ENCODE data around the gene UQCC2. TPM values are rescaled to one million over a fixed set of nuclear protein-coding genes. Genes with fewer than 3 reads are reported as not detected.

Gene UQCC2
- total RNA-seq, 2 experiments from 2014 or later, result 141 to 147 TPM

DNA sequence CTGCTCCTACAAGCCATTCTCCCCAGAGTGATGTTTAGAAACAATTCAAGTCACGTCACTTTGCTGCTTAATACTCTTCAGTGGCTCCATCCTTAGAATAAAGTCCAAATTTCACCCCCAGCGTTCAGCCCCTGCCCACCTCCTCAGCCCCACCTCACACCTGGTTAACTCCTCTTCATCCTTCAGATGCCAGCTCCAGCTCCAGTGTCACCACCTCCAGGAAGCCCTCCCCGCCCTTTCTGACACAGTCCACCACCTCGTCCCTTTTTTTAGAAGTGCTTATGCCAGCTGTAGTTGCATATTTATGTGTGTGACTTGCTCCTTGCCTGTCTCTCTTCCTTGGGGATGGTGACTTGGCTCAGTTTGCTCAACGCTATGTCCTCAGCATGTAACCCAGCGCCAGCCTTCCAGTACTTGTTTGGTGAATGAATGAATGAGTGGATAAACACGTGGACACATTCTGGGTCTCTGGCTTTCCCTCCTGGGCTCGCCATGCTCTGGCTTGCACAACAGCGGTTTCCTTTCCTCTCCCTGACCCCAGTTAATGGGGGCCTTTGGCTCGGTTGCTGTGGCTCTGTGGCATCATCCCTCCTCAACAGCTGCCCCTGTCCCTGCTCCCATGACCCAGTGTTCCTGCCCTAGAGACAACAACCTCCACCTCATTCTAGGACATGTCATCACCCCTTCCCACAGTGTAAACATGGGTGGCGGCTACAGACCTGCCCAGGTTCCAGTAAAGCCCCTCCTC lies 38.9 kb upstream of the UQCC2 start:
- H3K36me3 Mint-ChIP-seq (ENCODE audit: low read depth), result no peaks in the 10 kb centered on the region
- POLR2A ChIA-PET, result no interaction called here
- ATAC-seq (no peak), DNase-seq (no peak)
- intact Hi-C loops (cut with DNase I, micrococcal nuclease), result no loop called here
- no peak overlapping the region for H3K27ac Mint-ChIP-seq
- no peaks in the 10 kb centered on the region for H3K27me3 Mint-ChIP-seq
- no peaks in the 10 kb centered on the region for H3K4me1 Mint-ChIP-seq
- H3K9me3 Mint-ChIP-seq (ENCODE audit: low read depth), result no peaks in the 10 kb centered on the region
- no peak overlapping the region for H3K4me3 Mint-ChIP-seq
- CTCF ChIA-PET, result interaction anchor here (1.2 kb wide), 1 partner anchor 21 kb away, joined by 3 read pairs; no protein-coding TSS in a partner anchor

DNA sequence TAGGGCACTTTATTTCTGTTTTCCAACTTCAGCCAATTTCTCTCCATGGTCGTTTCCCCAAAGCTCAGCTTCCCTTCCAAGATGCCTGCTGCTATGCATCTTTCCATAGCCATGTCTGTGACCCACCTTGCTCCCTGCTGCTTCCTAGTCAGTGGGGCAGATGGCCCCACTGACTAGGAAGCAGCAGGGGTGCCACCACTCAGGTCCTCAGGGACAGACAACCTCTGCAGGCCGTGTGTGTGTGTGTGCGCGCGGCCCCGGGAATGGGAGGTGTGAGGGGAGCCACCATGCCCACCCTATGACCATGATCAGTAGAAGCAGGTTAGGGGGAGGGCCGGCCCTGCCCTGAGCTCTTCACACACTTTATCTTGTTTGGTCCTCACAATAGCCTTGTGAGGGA lies 37.9 kb upstream of the UQCC2 start:
- ATAC-seq (no peak), DNase-seq (no peak)
- POLR2A ChIA-PET, result no interaction called here
- intact Hi-C loops (cut with DNase I, micrococcal nuclease), result loop anchor here in 1 of 2 experiments (10.0 kb wide), 1 partner anchor 405 kb away; no protein-coding TSS in a partner anchor
- no peaks in the 10 kb centered on the region for H3K4me1 Mint-ChIP-seq
- no peaks in the 10 kb centered on the region for H3K9me3 Mint-ChIP-seq (ENCODE audit: low read depth)
- H3K36me3 Mint-ChIP-seq (ENCODE audit: low read depth), result no peaks in the 10 kb centered on the region
- H3K27ac Mint-ChIP-seq, result no peak overlapping the region
- CTCF ChIA-PET, result interaction anchor here (1.2 kb wide), 1 partner anchor 22 kb away, joined by 3 read pairs; no protein-coding TSS in a partner anchor
- no peaks in the 10 kb centered on the region for H3K27me3 Mint-ChIP-seq
- no peak overlapping the region for H3K4me3 Mint-ChIP-seq

DNA sequence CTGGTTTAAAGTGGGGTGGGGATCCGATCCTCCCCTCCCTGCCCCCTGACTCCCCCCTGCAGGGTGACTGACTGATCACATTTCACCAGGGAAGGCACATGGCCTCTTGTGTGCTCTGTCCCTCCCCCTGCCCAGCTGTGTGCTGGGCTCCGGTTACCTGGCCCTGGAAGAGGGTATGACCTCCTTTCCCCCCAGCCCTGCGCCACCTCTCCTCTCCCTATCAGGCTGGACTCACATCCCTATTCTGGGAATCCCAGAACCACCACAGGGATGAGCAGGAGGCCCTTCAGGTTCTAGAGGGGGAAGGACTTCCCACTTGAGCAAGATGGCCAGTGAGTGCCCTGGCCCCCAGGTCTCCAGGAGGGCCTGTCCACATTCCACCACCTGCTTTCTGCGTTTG lies 37.3 kb upstream of the UQCC2 start:
- DNase-seq, result no peak
- no peak overlapping the region for H3K4me3 Mint-ChIP-seq
- no peaks in the 10 kb centered on the region for H3K36me3 Mint-ChIP-seq (ENCODE audit: low read depth)
- H3K9me3 Mint-ChIP-seq (ENCODE audit: low read depth), result no peaks in the 10 kb centered on the region
- no peak for ATAC-seq
- H3K27ac Mint-ChIP-seq, result no peak overlapping the region
- POLR2A ChIA-PET, result no interaction called here
- H3K4me1 Mint-ChIP-seq, result no peaks in the 10 kb centered on the region
- CTCF ChIA-PET, result no interaction called here
- no peaks in the 10 kb centered on the region for H3K27me3 Mint-ChIP-seq
- intact Hi-C loops (cut with DNase I, micrococcal nuclease), result loop anchor here in 1 of 2 experiments (10.0 kb wide), 1 partner anchor 406 kb away; no protein-coding TSS in a partner anchor

- Mint-ChIP-seq H3K27me3 (no peaks in the 10 kb centered on the region), H3K27ac (no peak overlapping the region), H3K4me3 (no peak overlapping the region), H3K4me1 (no peaks in the 10 kb centered on the region), H3K9me3 (ENCODE audit: low read depth) (no peaks in the 10 kb centered on the region), H3K36me3 (ENCODE audit: low read depth) (no peaks in the 10 kb centered on the region)
- intact Hi-C loops (cut with DNase I, micrococcal nuclease), result loop anchor here in 1 of 2 experiments (10.0 kb wide), 1 partner anchor 407 kb away; no protein-coding TSS in a partner anchor
- POLR2A ChIA-PET, result interaction anchor here (0.5 kb wide), 1 partner anchor 436 kb away, joined by 3 read pairs; no protein-coding TSS in a partner anchor
- DNase-seq, result no peak
- CTCF ChIA-PET, result interaction anchor here (1.1 to 5.2 kb wide), 2 partner anchors 31 to 279 kb away, joined by 3 to 29 read pairs; no protein-coding TSS in a partner anchor
- ATAC-seq, result no peak
These were observed 36.3 kb upstream of the UQCC2 start for GRCh38 chr6:33747823-33748222.

DNA sequence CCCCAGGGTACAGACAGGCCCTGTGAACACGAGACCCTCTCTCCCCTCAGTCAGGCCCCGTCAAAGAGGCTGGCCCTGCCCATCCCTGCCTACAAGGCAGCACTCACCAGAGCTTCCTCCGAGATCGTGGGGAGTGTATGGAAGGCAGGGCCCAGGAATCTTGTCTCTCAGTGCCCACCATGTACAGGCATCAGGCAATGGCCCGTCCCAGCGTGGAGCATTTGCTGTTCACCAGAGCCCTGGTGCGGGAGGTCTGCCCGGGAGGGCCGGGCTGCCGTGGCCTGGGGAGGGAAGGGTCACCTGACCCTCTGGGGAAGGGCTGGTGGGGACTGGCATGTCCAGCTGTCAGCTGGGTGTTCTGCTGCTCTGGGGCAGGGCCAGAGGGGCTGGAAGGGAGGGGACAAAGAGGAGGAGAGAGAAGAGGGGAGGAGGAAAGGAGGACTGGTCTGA lies 35.2 kb upstream of the UQCC2 start, which contains the start of gene IP6K3:
IP6K3 (minus strand) TSS at position 255 of the 450 bp plus-strand sequence. CDS start 11,429 bp downstream, outside the sequence.
- ATAC-seq (no peak), DNase-seq (no peak)
- CTCF ChIA-PET, result interaction anchor here (1.1 to 5.2 kb wide), 2 partner anchors 32 to 280 kb away, joined by 3 to 29 read pairs; no protein-coding TSS in a partner anchor
- H3K9me3 Mint-ChIP-seq (ENCODE audit: low read depth), result no peaks in the 10 kb centered on the region
- no peak within 1 kb of the TSS for H3K4me3 Mint-ChIP-seq
- no peak within 1 kb of the TSS for H3K27ac Mint-ChIP-seq
- no peaks in the 10 kb centered on the region for H3K27me3 Mint-ChIP-seq
- POLR2A ChIA-PET, result no interaction called here
- H3K4me1 Mint-ChIP-seq, result no peaks in the 10 kb centered on the region
- no peaks in the 10 kb centered on the region for H3K36me3 Mint-ChIP-seq (ENCODE audit: low read depth)
- intact Hi-C loops (cut with DNase I, micrococcal nuclease), result loop anchor here in 1 of 2 experiments (10.0 kb wide), 1 partner anchor 408 kb away; no protein-coding TSS in a partner anchor

DNA sequence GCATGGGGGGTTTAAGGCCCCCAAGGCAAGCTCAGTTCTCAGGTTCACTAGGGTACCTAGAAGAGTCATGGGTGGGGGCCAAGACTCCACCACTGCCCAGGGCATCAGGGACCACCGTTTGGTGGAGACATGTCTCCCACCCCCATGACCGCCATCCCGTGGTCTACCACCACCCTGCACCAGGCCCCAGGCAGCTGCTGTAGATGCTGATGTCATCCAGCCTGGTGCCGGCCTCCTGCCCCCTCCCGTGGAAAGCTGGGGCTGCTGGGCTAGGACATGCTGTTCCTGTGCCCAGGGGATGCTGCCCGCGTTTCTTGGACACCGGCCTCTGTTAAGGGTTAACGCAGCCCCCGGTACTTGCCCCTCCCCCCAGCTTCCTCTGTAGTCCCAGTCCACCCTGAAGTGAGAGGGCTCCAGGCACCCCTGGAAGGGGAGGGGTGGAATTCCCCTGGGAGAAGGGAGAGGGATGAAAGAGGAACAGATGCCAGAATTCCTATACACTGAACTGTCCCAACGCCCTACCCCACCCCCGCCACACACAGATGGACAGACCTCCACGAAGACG lies 34.6 kb upstream of the UQCC2 start:
- intact Hi-C loops (cut with DNase I, micrococcal nuclease), result loop anchor here in 1 of 2 experiments (10.0 kb wide), 1 partner anchor 409 kb away; no protein-coding TSS in a partner anchor
- ATAC-seq, result no peak

GRCh38 chr6:33745548-33745947 lies 34.0 kb upstream of the UQCC2 start:
- no peaks in the 10 kb centered on the region for H3K9me3 Mint-ChIP-seq (ENCODE audit: low read depth)
- H3K4me1 Mint-ChIP-seq, result no peaks in the 10 kb centered on the region
- DNase-seq (no peak), ATAC-seq (no peak)
- no peak overlapping the region for H3K4me3 Mint-ChIP-seq
- intact Hi-C loops (cut with DNase I, micrococcal nuclease), result loop anchor here in 1 of 2 experiments (10.0 kb wide), 1 partner anchor 409 kb away; no protein-coding TSS in a partner anchor
- no peaks in the 10 kb centered on the region for H3K27me3 Mint-ChIP-seq
- POLR2A ChIA-PET, result no interaction called here
- no peak overlapping the region for H3K27ac Mint-ChIP-seq
- CTCF ChIA-PET, result interaction anchor here (0.6 to 5.2 kb wide), 3 partner anchors 103 to 281 kb away, joined by 3 to 29 read pairs (median 3); no protein-coding TSS in a partner anchor
- H3K36me3 Mint-ChIP-seq (ENCODE audit: low read depth), result no peaks in the 10 kb centered on the region

More for the DNA sequence above, 34.6 kb upstream of the UQCC2 start:
- no peaks in the 10 kb centered on the region for H3K9me3 Mint-ChIP-seq (ENCODE audit: low read depth)
- DNase-seq, result no peak
- CTCF ChIA-PET, result interaction anchor here (0.6 to 5.2 kb wide), 3 partner anchors 102 to 281 kb away, joined by 3 to 29 read pairs (median 3); no protein-coding TSS in a partner anchor
- H3K36me3 Mint-ChIP-seq (ENCODE audit: low read depth), result no peaks in the 10 kb centered on the region
- no peaks in the 10 kb centered on the region for H3K4me1 Mint-ChIP-seq
- no peak overlapping the region for H3K27ac Mint-ChIP-seq
- POLR2A ChIA-PET, result no interaction called here
- no peak overlapping the region for H3K4me3 Mint-ChIP-seq
- no peaks in the 10 kb centered on the region for H3K27me3 Mint-ChIP-seq

DNA sequence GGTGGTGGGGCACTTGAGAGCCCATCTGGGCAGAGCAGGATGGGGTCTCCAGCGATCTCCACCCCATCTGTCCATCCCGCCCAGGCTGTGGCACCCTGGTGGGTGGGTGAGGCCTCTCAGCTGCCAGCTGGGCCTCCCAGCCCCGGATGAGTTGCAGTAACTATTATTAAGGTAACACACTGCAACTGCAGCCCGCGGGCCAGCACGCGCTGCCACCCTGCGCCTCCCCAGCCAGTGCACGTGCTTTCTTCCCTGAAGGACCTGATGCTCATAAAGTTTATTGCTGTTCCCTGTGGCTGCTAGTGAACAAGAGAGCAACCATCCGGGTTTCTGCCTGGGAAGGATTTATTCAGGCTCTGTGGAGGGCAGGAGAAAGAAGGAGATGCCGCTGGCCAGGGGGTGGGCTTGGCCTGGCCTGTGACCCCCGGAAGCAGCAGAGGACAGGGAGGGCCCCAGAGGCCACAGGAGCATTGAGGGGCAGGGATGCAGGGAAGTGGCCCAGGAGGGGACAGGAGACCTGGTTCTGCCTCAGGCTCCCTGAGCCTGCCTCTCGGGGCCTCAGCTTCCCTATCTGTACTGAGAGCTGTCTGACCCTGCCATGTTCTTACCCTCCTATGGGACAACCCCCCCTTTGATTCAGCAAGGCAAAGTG lies 33.5 kb upstream of the UQCC2 start:
- no peak for DNase-seq
- H3K27me3 Mint-ChIP-seq, result no peaks in the 10 kb centered on the region
- ChIA-PET CTCF (interaction anchor here (0.7 to 5.2 kb wide), 8 partner anchors 25 to 514 kb away, joined by 3 to 29 read pairs (median 4); partner anchors contain the start of gene UQCC2), POLR2A (no interaction called here)
- H3K9me3 Mint-ChIP-seq (ENCODE audit: low read depth), result no peaks in the 10 kb centered on the region
- H3K4me3 Mint-ChIP-seq, result no peak overlapping the region
- no peak overlapping the region for H3K27ac Mint-ChIP-seq
- no peaks in the 10 kb centered on the region for H3K4me1 Mint-ChIP-seq
- peak; percentile 11 for ATAC-seq
- intact Hi-C loops (cut with DNase I, micrococcal nuclease), result loop anchor here (1.0 to 10.0 kb wide), 5 partner anchors 17 to 410 kb away; partner anchors contain the start of gene UQCC2 (in 1 of the 2)
- no peaks in the 10 kb centered on the region for H3K36me3 Mint-ChIP-seq (ENCODE audit: low read depth)

GRCh38 chr6:33744001-33744848 lies 32.7 kb upstream of the UQCC2 start:
- H3K27me3 Mint-ChIP-seq, result no peaks in the 10 kb centered on the region
- ATAC-seq (peak; percentile 89), DNase-seq (peak; percentile 85)
- no peak overlapping the region for H3K27ac Mint-ChIP-seq
- H3K36me3 Mint-ChIP-seq (ENCODE audit: low read depth), result no peaks in the 10 kb centered on the region
- no peak overlapping the region for H3K4me3 Mint-ChIP-seq
- CTCF ChIA-PET, result interaction anchor here (0.6 to 5.2 kb wide), 13 partner anchors 26 to 515 kb away, joined by 3 to 29 read pairs (median 4); partner anchors contain the start of genes KIFC1 and UQCC2
- intact Hi-C loops (cut with DNase I, micrococcal nuclease), result loop anchor here (1.0 to 10.0 kb wide), 5 partner anchors 18 to 411 kb away; partner anchors contain the start of gene UQCC2 (in 1 of the 2)
- H3K9me3 Mint-ChIP-seq (ENCODE audit: low read depth), result no peaks in the 10 kb centered on the region
- no peaks in the 10 kb centered on the region for H3K4me1 Mint-ChIP-seq
- POLR2A ChIA-PET, result no interaction called here

- H3K27ac Mint-ChIP-seq, result no peak overlapping the region
- H3K27me3 Mint-ChIP-seq, result no peaks in the 10 kb centered on the region
- no peak for DNase-seq
- ChIA-PET POLR2A (no interaction called here), CTCF (interaction anchor here (0.9 to 5.2 kb wide), 7 partner anchors 28 to 412 kb away, joined by 3 to 29 read pairs (median 5); partner anchors contain the start of gene UQCC2)
- H3K4me3 Mint-ChIP-seq, result no peak overlapping the region
- ATAC-seq, result no peak
- no peaks in the 10 kb centered on the region for H3K9me3 Mint-ChIP-seq (ENCODE audit: low read depth)
- no peaks in the 10 kb centered on the region for H3K4me1 Mint-ChIP-seq
- intact Hi-C loops (cut with DNase I, micrococcal nuclease), result loop anchor here in 1 of 2 experiments (10.0 kb wide), 1 partner anchor 412 kb away; no protein-coding TSS in a partner anchor
- H3K36me3 Mint-ChIP-seq (ENCODE audit: low read depth), result no peaks in the 10 kb centered on the region
These were observed 31.3 kb upstream of the UQCC2 start for GRCh38 chr6:33742837-33743236.
